ENCODE results near the gene LCMT2. TPM values are rescaled to one million over a fixed set of nuclear protein-coding genes. Genes with fewer than 3 reads are reported as not detected.

LCMT2 gene, protein sequence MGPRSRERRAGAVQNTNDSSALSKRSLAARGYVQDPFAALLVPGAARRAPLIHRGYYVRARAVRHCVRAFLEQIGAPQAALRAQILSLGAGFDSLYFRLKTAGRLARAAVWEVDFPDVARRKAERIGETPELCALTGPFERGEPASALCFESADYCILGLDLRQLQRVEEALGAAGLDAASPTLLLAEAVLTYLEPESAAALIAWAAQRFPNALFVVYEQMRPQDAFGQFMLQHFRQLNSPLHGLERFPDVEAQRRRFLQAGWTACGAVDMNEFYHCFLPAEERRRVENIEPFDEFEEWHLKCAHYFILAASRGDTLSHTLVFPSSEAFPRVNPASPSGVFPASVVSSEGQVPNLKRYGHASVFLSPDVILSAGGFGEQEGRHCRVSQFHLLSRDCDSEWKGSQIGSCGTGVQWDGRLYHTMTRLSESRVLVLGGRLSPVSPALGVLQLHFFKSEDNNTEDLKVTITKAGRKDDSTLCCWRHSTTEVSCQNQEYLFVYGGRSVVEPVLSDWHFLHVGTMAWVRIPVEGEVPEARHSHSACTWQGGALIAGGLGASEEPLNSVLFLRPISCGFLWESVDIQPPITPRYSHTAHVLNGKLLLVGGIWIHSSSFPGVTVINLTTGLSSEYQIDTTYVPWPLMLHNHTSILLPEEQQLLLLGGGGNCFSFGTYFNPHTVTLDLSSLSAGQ
- total RNA-seq (2022; extraction: Qiagen RNA extraction) = 6.1 to 8.1 TPM (median 7.2 TPM) in 5 replicates

DNA sequence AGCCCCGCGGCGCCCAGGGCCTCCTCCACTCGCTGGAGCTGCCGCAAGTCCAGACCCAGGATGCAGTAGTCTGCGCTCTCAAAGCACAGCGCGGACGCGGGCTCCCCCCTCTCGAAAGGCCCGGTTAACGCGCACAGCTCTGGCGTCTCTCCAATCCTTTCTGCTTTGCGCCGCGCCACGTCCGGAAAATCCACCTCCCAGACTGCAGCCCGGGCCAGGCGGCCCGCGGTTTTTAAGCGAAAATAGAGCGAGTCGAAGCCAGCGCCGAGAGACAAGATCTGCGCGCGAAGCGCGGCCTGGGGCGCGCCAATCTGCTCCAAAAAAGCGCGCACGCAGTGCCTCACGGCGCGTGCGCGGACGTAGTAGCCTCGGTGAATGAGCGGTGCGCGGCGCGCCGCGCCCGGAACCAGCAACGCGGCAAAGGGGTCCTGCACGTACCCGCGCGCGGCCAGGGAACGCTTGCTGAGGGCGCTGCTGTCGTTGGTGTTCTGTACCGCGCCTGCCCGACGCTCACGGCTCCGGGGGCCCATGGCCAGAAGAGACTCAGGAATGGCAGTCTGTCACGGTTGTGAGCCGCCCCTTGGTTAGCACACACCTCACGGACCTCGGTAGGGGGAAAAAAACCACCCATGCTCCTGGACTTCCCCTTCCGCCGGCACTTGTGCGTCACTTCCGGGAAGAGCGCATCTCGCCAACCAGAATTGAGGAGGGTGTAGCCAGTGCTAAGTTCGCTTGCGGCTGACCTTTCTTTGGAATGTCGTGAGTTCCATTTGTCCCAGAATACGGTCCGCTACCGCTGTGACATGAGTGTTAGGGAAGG lies at the start of gene LCMT2:
TSS of gene LCMT2 (minus strand) at position 614 of the 820 bp plus-strand sequence. CDS start at position 530, 84 bp downstream.

GRCh38 chr15:43370975-43371974 lies 40.9 kb upstream of the LCMT2 start, which contains the start of the genes TUBGCP4 and ZSCAN29:
Gene TUBGCP4 (plus strand): TSS chr15:43371101. CDS start chr15:43371355, 254 bp downstream.
Gene ZSCAN29 (minus strand): TSS chr15:43371043. CDS start chr15:43369913, 1,130 bp downstream.

GRCh38 chr15:43302205-43302817 lies 28.1 kb downstream of the LCMT2 start, which contains the start of gene TGM7:
Gene TGM7 (minus strand): TSS chr15:43302255.

Other genes starting within 250 kb of the LCMT2 start
- 3.2 to 5.1 TPM (median 4.9 TPM) in 5 replicates for gene UBR1, start 224.5 kb downstream of the LCMT2 start, total RNA-seq (2022; extraction: Qiagen RNA extraction)
- gene TMEM62, start 197.0 kb downstream of the LCMT2 start, total RNA-seq (2022; extraction: Qiagen RNA extraction) = 8.4 to 9.7 TPM (median 9.2 TPM) in 5 replicates
- 22.8 to 26.5 TPM (median 25.0 TPM) in 5 replicates for gene CCNDBP1, start 145.2 kb downstream of the LCMT2 start, total RNA-seq (2022; extraction: Qiagen RNA extraction)
- not detected in 5 replicates for gene EPB42, start 109.6 kb downstream of the LCMT2 start, total RNA-seq (2022; extraction: Qiagen RNA extraction)
- not detected in 5 replicates for gene TGM5, start 63.6 kb downstream of the LCMT2 start, total RNA-seq (2022; extraction: Qiagen RNA extraction)
- not detected in 5 replicates for gene TGM7, start 28.3 kb downstream of the LCMT2 start, total RNA-seq (2022; extraction: Qiagen RNA extraction)
- gene ZSCAN29, start 40.5 kb upstream of the LCMT2 start, total RNA-seq (2022; extraction: Qiagen RNA extraction) = 6.8 to 10.8 TPM (median 9.6 TPM) in 5 replicates
- 4.1 to 7.0 TPM (median 5.5 TPM) in 5 replicates for gene TUBGCP4, start 40.5 kb upstream of the LCMT2 start, total RNA-seq (2022; extraction: Qiagen RNA extraction)
- gene TP53BP1, start 162.6 kb upstream of the LCMT2 start, total RNA-seq (2022; extraction: Qiagen RNA extraction) = 14.0 to 19.4 TPM (median 18.3 TPM) in 5 replicates
- 0.45 to 0.74 TPM (median 0.64 TPM) in 5 replicates for gene MAP1A, start 187.0 kb upstream of the LCMT2 start, total RNA-seq (2022; extraction: Qiagen RNA extraction)